ENCODE data around the gene SCAPER.

SCAPER gene

DNA sequence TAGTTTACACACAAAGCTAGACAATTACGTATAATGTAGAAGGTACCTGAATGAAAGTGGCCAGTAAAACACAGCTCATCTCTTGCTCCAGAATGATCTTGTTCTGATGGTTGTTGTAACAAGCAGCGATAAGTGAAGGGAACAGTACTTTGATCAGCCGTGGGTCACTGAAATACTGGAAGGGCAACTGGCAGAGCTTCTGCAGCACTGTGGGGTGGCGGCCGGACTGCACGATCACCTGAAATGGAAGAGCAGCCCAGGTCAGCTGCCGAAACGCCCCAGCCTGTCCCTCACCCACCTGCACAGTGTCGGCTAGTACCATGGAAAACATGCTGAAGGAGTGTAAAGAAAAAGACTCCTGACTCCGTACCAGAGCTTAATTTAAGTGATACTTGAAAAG is 551.2 kb downstream of the SCAPER start:
- TF ChIP-seq, protein P1, sequence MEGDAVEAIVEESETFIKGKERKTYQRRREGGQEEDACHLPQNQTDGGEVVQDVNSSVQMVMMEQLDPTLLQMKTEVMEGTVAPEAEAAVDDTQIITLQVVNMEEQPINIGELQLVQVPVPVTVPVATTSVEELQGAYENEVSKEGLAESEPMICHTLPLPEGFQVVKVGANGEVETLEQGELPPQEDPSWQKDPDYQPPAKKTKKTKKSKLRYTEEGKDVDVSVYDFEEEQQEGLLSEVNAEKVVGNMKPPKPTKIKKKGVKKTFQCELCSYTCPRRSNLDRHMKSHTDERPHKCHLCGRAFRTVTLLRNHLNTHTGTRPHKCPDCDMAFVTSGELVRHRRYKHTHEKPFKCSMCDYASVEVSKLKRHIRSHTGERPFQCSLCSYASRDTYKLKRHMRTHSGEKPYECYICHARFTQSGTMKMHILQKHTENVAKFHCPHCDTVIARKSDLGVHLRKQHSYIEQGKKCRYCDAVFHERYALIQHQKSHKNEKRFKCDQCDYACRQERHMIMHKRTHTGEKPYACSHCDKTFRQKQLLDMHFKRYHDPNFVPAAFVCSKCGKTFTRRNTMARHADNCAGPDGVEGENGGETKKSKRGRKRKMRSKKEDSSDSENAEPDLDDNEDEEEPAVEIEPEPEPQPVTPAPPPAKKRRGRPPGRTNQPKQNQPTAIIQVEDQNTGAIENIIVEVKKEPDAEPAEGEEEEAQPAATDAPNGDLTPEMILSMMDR (IDR thresholded peaks at IDR 0.05), result no peak
- H3K9me3 Mint-ChIP-seq, result no peaks in the 10 kb centered on the region
- no peaks in the 10 kb centered on the region for H3K4me1 Mint-ChIP-seq
- no peaks in the 10 kb centered on the region for H3K36me3 Mint-ChIP-seq (ENCODE audit: low read depth)
- H3K27me3 Mint-ChIP-seq (ENCODE audit: low read depth, poor library complexity), result peaks cover 49% of the 10 kb centered on the region
- no peak overlapping the region for H3K27ac Mint-ChIP-seq
- no peak overlapping the region for H3K4me3 Mint-ChIP-seq
- no peak for DNase-seq

DNA sequence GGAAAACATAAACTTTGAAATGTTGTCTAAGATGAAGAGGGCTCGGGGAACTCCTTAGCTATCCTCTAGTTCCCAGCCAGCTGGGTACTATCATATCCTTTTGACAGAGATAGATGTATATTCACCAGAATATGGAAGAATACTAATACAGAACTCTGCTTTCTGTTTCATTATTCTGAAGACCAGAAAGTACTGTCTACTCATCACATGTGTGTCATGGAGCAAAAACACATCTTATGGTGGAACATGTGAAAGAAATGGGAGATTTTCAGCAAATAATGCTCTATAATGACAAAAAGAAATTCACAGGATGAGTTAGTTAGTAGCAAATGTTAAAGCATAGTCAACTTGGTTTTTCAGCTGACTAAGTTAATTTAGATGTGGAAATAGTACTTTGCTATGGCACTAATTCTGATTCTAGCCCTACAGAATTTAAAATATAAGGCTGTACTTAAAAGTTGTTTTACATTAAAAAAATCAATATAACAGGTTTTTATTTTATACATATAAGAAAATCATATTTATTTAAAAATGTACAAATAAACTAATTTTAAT is 552.0 kb downstream of the SCAPER start:
- TF ChIP-seq, protein P1 (IDR thresholded peaks at IDR 0.05), result no peak
- Mint-ChIP-seq H3K4me1 (no peaks in the 10 kb centered on the region), H3K27me3 (ENCODE audit: low read depth, poor library complexity) (peaks cover 55% of the 10 kb centered on the region)

GRCh38 chr15:76349301-76350070 is 555.7 kb downstream of the SCAPER start:
- no peak for DNase-seq
- H3K9me3 Mint-ChIP-seq, result no peaks in the 10 kb centered on the region
- TF ChIP-seq, protein P1 (IDR thresholded peaks at IDR 0.05), result no peak
- no peak overlapping the region for H3K27ac Mint-ChIP-seq
- peaks cover 80% of the 10 kb centered on the region for H3K27me3 Mint-ChIP-seq (ENCODE audit: low read depth, poor library complexity)
- H3K36me3 Mint-ChIP-seq (ENCODE audit: low read depth), result no peaks in the 10 kb centered on the region
- peaks cover 14% of the 10 kb centered on the region for H3K4me1 Mint-ChIP-seq
- no peak overlapping the region for H3K4me3 Mint-ChIP-seq

More for the DNA sequence above, 552.0 kb downstream of the SCAPER start:
- Mint-ChIP-seq H3K27ac (no peak overlapping the region), H3K4me3 (no peak overlapping the region), H3K36me3 (ENCODE audit: low read depth) (no peaks in the 10 kb centered on the region), H3K9me3 (no peaks in the 10 kb centered on the region)
- no peak for DNase-seq

GRCh38 chr15:76347482-76348055 is 557.6 kb downstream of the SCAPER start:
- H3K27me3 Mint-ChIP-seq (ENCODE audit: low read depth, poor library complexity), result peaks cover 95% of the 10 kb centered on the region
- peaks cover 20% of the 10 kb centered on the region for H3K4me1 Mint-ChIP-seq
- peak overlapping the region; percentile 63 for H3K4me3 Mint-ChIP-seq
- no peak for DNase-seq
- H3K9me3 Mint-ChIP-seq, result no peaks in the 10 kb centered on the region
- no peak overlapping the region for H3K27ac Mint-ChIP-seq
- TF ChIP-seq, protein P1 (IDR thresholded peaks at IDR 0.05), result no peak
- H3K36me3 Mint-ChIP-seq (ENCODE audit: low read depth), result no peaks in the 10 kb centered on the region

DNA sequence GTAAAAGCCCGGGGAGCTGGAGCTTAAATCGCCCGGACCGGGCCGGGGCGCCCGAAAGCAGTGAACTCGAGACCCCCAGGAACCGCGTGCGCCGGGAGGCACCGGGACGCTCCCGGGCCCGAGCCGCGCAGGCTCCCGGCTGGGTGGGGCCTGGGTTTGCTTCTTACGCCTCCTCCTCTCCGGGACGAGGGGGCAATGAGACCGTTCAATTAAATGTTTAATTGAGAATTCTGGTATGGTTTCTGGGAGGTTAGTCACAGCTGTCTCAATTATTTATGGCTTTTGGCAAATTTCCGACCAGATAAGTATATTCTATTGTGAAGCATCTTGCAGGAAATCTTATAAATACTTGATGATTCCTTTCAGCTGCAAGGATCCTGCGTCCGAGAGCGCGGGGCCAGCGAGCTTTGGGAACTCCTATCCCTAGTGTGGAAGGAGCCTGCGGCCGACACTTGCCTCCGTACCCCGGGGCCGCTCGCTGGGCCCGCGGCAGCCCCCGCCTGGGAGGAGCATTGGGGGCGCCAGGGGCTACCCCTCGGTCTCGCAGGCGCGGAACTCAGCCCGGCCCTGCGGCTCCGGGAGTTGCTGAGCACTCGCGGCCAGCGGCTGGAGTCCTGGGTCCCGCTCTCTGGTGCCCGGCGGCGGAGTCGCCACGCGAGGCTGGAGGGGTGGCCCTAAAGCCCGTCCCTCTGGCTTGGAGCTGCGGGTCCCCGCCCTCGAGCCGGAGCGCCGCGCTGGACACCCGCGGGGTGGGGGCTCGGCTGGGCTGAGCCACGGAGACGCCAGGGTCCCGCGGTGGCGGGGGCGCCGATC is 558.3 kb downstream of the SCAPER start:
- Mint-ChIP-seq H3K27me3 (ENCODE audit: low read depth, poor library complexity) (peaks cover 93% of the 10 kb centered on the region), H3K36me3 (ENCODE audit: low read depth) (no peaks in the 10 kb centered on the region), H3K9me3 (no peaks in the 10 kb centered on the region), H3K27ac (no peak overlapping the region), H3K4me1 (peaks cover 24% of the 10 kb centered on the region), H3K4me3 (peak overlapping the region; percentile 65)
- TF ChIP-seq, protein P1 (IDR thresholded peaks at IDR 0.05), result no peak
- peak; percentile 60 for DNase-seq
